HepG2 (cell line): Measurements from ENCODE around the gene SLC25A27. TPM values are rescaled to one million over a fixed set of nuclear protein-coding genes. Genes with fewer than 3 reads are reported as not detected.

Experiments used
- ATAC-seq: fragments of 200-7000 bp; cut with Tn5 transposase; 3 replicates; pipeline ENCODE4 v1.9.1; 2020; ENCODE audit warnings: mild to moderate bottlenecking, moderate library complexity
- BruUV-seq: library from RNA; stranded (reverse); fragments of 400-500 nt; replicated peaks from 2 replicates; lab custom pipeline; 2021; lab: Mats Ljungman, UMichigan
- CTCF ChIA-PET: fragments of 300-600 bp; formaldehyde crosslinking; extraction: SDS; loops from one replicate; lab custom pipeline; 2021; ENCODE audit warnings: low total read pairs, inconsistent platforms, low intra/inter-chr PET ratio; lab: Yijun Ruan, JAX
- POLR2A ChIA-PET: fragments of 350-600 bp; sonication (Branson Sonifier 250); formaldehyde crosslinking; loops from one replicate; lab custom pipeline; 2020; ENCODE audit warnings: antibody characterized with exemption, inconsistent platforms; lab: Yijun Ruan, JAX
- DNase-seq: peaks from one replicate; pipeline ENCODE4 v3.0.0-alpha.2; 2015; ENCODE audit warnings: low spot score
- FAIRE-seq: peaks from 3 replicates; lab custom pipeline; 2011; peaks lifted over from hg19 to GRCh38; lab: Jason Lieb, UNC
- H2AFZ ChIP-seq: one replicate; pipeline ENCODE4 v1.6.1; 2011; ENCODE audit warnings: low read length, inconsistent platforms
- H3K27ac ChIP-seq: fragments of 300-600 bp; 3 replicates; pipeline ENCODE4 v1.8.0; 2011; ENCODE audit warnings: mixed run types, mild to moderate bottlenecking, mixed read lengths, low read length, inconsistent platforms; ENCODE audit not compliant: insufficient read depth; ENCODE audit errors: extremely low read length
- H3K27me3 ChIP-seq, 2 experiments: fragments of 200-600 bp in 1 of 2; 2 replicates in 1 of 2; 3 replicates in 1 of 2; pipeline versions ENCODE4 v1.6.0 to v1.8.0; 2011; ENCODE audit warnings: low read length in 2 of 2, mild to moderate bottlenecking in 2 of 2, moderate library complexity in 2 of 2, inconsistent platforms in 1 of 2; ENCODE audit not compliant: insufficient read depth in 2 of 2, control insufficient read depth in 1 of 2
- H3K36me3 ChIP-seq, 2 experiments: fragments of 200-600 bp in 1 of 2; replicated peaks in 1 of 2; 2 replicates in 1 of 2; 3 replicates in 1 of 2; pipeline versions ENCODE4 v1.5.1 to v1.8.0; 2011; ENCODE audit warnings: low read length in 2 of 2, inconsistent platforms in 1 of 2; ENCODE audit not compliant: insufficient read depth in 2 of 2, control insufficient read depth in 1 of 2
- H3K4me1 ChIP-seq: 2 replicates; pipeline ENCODE4 v1.5.1; 2012; ENCODE audit warnings: low read length, inconsistent platforms; ENCODE audit not compliant: insufficient read depth
- H3K4me2 ChIP-seq: 2 replicates; pipeline ENCODE4 v1.6.0; 2011; ENCODE audit warnings: low read depth, low read length, inconsistent platforms
- H3K4me3 ChIP-seq, 3 experiments: fragments of 200-600 bp in 1 of 3; sonication (generic), shearing (Covaris generic) in 1 of 3; replicated peaks in 1 of 3; 2 replicates each; pipeline ENCODE4 v1.5.1; 2011 to 2016; ENCODE audit warnings: low read length in 3 of 3, inconsistent platforms in 2 of 3, low read depth in 2 of 3, mild to moderate bottlenecking in 2 of 3, control low read depth in 1 of 3, mixed read lengths in 1 of 3; ENCODE audit not compliant: insufficient read depth in 1 of 3
- H3K79me2 ChIP-seq: one replicate; pipeline ENCODE4 v1.6.1; 2011; ENCODE audit warnings: low read length, inconsistent platforms; ENCODE audit not compliant: insufficient read depth
- H3K9ac ChIP-seq: 2 replicates; pipeline ENCODE4 v1.6.0; 2011; ENCODE audit warnings: mild to moderate bottlenecking, low read depth, low read length, inconsistent platforms; ENCODE audit not compliant: insufficient read depth
- H3K9me3 ChIP-seq: 2 replicates; pipeline ENCODE4 v1.5.1; 2012; ENCODE audit warnings: mild to moderate bottlenecking, low read length
- H4K20me1 ChIP-seq: 2 replicates; pipeline ENCODE4 v1.6.0; 2011; ENCODE audit warnings: inconsistent platforms, mild to moderate bottlenecking, low read length, moderate library complexity; ENCODE audit not compliant: insufficient read depth
- ARNTL ChIP-seq: sonication (generic); formaldehyde crosslinking; IDR thresholded peaks from 2 replicates; pipeline ENCODE4 v1.4.0; 2020; ENCODE audit warnings: mild to moderate bottlenecking, missing genetic modification reagents
- BATF2 ChIP-seq: sonication (generic); formaldehyde crosslinking; IDR thresholded peaks from 2 replicates; pipeline ENCODE4 v1.8.0; 2022; ENCODE audit warnings: mild to moderate bottlenecking, missing genetic modification reagents, moderate library complexity
- CREBL2 ChIP-seq: sonication (generic); formaldehyde crosslinking; IDR thresholded peaks from 2 replicates; pipeline ENCODE4 v1.8.1; 2023; ENCODE audit warnings: missing genetic modification reagents, mild to moderate bottlenecking, borderline replicate concordance
- ELF4 ChIP-seq: sonication (generic); formaldehyde crosslinking; IDR thresholded peaks from 2 replicates; pipeline ENCODE4 v1.5.0; 2020; ENCODE audit warnings: missing genetic modification reagents, mild to moderate bottlenecking, moderate library complexity, borderline replicate concordance
- FOSL2 ChIP-seq: sonication (generic); formaldehyde crosslinking; IDR thresholded peaks from 2 replicates; pipeline ENCODE4 v1.4.0; 2020; ENCODE audit warnings: missing genetic modification reagents
- HOXD1 ChIP-seq: sonication (generic); formaldehyde crosslinking; IDR thresholded peaks from 2 replicates; pipeline ENCODE4 v1.5.0; 2020; ENCODE audit warnings: missing genetic modification reagents
- JUND ChIP-seq: sonication (generic); formaldehyde crosslinking; IDR thresholded peaks from 2 replicates; pipeline ENCODE4 v1.8.0; 2022; ENCODE audit warnings: mild to moderate bottlenecking, missing genetic modification reagents
- MXD1 ChIP-seq: sonication (generic); formaldehyde crosslinking; IDR thresholded peaks from 2 replicates; pipeline ENCODE4 v1.4.0; 2020; ENCODE audit warnings: mild to moderate bottlenecking, missing genetic modification reagents
- ZBTB14 ChIP-seq: sonication (generic); formaldehyde crosslinking; IDR thresholded peaks from 2 replicates; pipeline ENCODE4 v1.4.0; 2020; ENCODE audit warnings: missing genetic modification reagents
- ZBTB38 ChIP-seq: sonication (generic); formaldehyde crosslinking; IDR thresholded peaks from 2 replicates; pipeline ENCODE4 v1.5.1; 2020; ENCODE audit warnings: mild to moderate bottlenecking, missing genetic modification reagents
- ZNF674 ChIP-seq: sonication (generic); formaldehyde crosslinking; IDR thresholded peaks from 2 replicates; pipeline ENCODE4 v1.5.0; 2020; ENCODE audit warnings: low read depth, mild to moderate bottlenecking, missing genetic modification reagents
- ZNF773 ChIP-seq: sonication (generic); formaldehyde crosslinking; IDR thresholded peaks from 2 replicates; pipeline ENCODE4 v1.4.0; 2020; ENCODE audit warnings: missing genetic modification reagents, borderline replicate concordance
- WGBS: methylation state at CpG from one replicate; pipeline ENCODE4 v1.1.6; 2017; ENCODE audit warnings: low lambda C conversion rate; 5-methylcytosine and 5-hydroxymethylcytosine counted together
- in situ Hi-C: cut with HindIII; loops from 2 replicates; pipeline ENCODE4 v1.10.0; 2017; ENCODE audit warnings: low pct_unique_long_range_greater_than_20kb; ENCODE audit not compliant: extremely low pct_ligation_motif_present
- intact Hi-C: fragments of 100-400 bp; cut with micrococcal nuclease; formaldehyde crosslinking; loops from one replicate; pipeline ENCODE4 v1.10.0; 2022; ENCODE audit not compliant: unreplicated experiment
- polyA plus RNA-seq, 8 experiments: library from polyadenylated mRNA; depleted of rRNA in 3 of 8; stranded (reverse) in 7 of 8; unstranded in 1 of 8; fragments of >200 nt; fragmentation: Illumina TruSeq in 4 of 8; extraction: Trizol in 4 of 8; gene quantifications; 2 replicates each; pipeline versions ENCODE4 v1.2.1 to v1.2.3, GENCODE V29; 2011 to 2016; ENCODE audit warnings: low read depth in 4 of 8, missing spikeins in 1 of 8, mixed read lengths in 1 of 8; ENCODE audit not compliant: insufficient read depth in 1 of 8
- total RNA-seq, 5 experiments: library from RNA; depleted of rRNA; stranded (reverse); fragments of >200 nt; fragmentation: Illumina TruSeq; extraction: Trizol; gene quantifications; 2 replicates each; pipeline ENCODE4 v1.2.3, GENCODE V29; 2016; ENCODE audit warnings: low read depth in 1 of 5

Gene SLC25A27
- total and polyA plus RNA-seq, 2 of the 13 experiments (the other 11 are each of a cell fraction or from before 2014, with no cell fraction given) = 0.46 to 1.3 TPM

GRCh38 chr6:46687619-46688097 is 34.9 kb downstream of the SLC25A27 start, which contains the start of gene TDRD6:
Gene TDRD6, plus strand, starts transcription at chr6:46687885. Its CDS starts 244 bp downstream, at chr6:46688129.
- H3K9ac ChIP-seq = no peak within 1 kb of the TSS
- no TSS peak for BruUV-seq
- TF ChIP-seq ZNF674 = no peak
- TF ChIP-seq HOXD1 (CRISPR knock-in tag) = no peak
- TF ChIP-seq FOSL2 = no peak
- no peak for TF ChIP-seq MXD1 (CRISPR knock-in tag)
- no peak for TF ChIP-seq ZBTB38 (CRISPR knock-in tag)
- no peak for TF ChIP-seq ELF4 (CRISPR knock-in tag)
- no peaks in the 10 kb centered on the region for H3K27me3 ChIP-seq
- no peak for ATAC-seq
- H2AFZ ChIP-seq = no peak within 1 kb of the TSS
- no peaks in the 10 kb centered on the region for H3K9me3 ChIP-seq
- intact Hi-C loops (loop anchor here (10.0 kb wide), 1 partner anchor 97 kb away; no protein-coding TSS in a partner anchor), in situ Hi-C loops (no loop called here)
- no peaks in the 10 kb centered on the region for H4K20me1 ChIP-seq
- H3K4me3 ChIP-seq = no peak within 1 kb of the TSS
- H3K4me2 ChIP-seq = no peak within 1 kb of the TSS
- no peaks in the 10 kb centered on the region for H3K79me2 ChIP-seq
- DNase-seq = no peak
- no peak for FAIRE-seq
- POLR2A ChIA-PET = no interaction called here
- H3K36me3 ChIP-seq = no peaks in the 10 kb centered on the region
- CTCF ChIA-PET = no interaction called here
- WGBS = 74% methylated on average over 38 of the region's 41 CpGs
- no peaks in the 10 kb centered on the region for H3K4me1 ChIP-seq
- no peak within 1 kb of the TSS for H3K27ac ChIP-seq

- FAIRE-seq (no peak), ATAC-seq (no peak; the same call in 2 of the 3 replicates), DNase-seq (no peak)
- H3K27ac ChIP-seq = no peak overlapping the region
- H3K9me3 ChIP-seq = no peaks in the 10 kb centered on the region
- WGBS = 88% methylated on average over 60 of the region's 85 CpGs
- H4K20me1 ChIP-seq = no peaks in the 10 kb centered on the region
- H3K36me3 ChIP-seq = no peaks in the 10 kb centered on the region
- no peak overlapping the region for H2AFZ ChIP-seq
- H3K9ac ChIP-seq = no peak overlapping the region
- no peak overlapping the region for H3K4me3 ChIP-seq
- no peaks in the 10 kb centered on the region for H3K4me1 ChIP-seq
- H3K27me3 ChIP-seq = no peaks in the 10 kb centered on the region
- H3K4me2 ChIP-seq = no peak overlapping the region
- BruUV-seq = no TSS peak
- H3K79me2 ChIP-seq = no peaks in the 10 kb centered on the region
- CTCF ChIA-PET = no interaction called here
- in situ Hi-C loops (no loop called here), intact Hi-C loops (loop anchor here (10.0 kb wide), 1 partner anchor 96 kb away; no protein-coding TSS in a partner anchor)
- POLR2A ChIA-PET = no interaction called here
- TF ChIP-seq BATF2 (CRISPR knock-in tag) (no peak), CREBL2 (no peak), ZNF773 (no peak), ZBTB14 (CRISPR knock-in tag) (no peak), ARNTL (CRISPR knock-in tag) (no peak), JUND (CRISPR knock-in tag) (no peak)
Observed at GRCh38 chr6:46688117-46688965, 35.6 kb downstream of the SLC25A27 start.
